IMR-90 (cell line): Measurements from ENCODE around the gene CTRB1. TPM values are rescaled to one million over a fixed set of nuclear protein-coding genes. Genes with fewer than 3 reads are reported as not detected.

Experiments
- ATAC-seq: fragments of 200-7000 bp; cut with Tn5 transposase; 2 replicates; pipeline ENCODE4 v1.9.1; 2020; ENCODE audit warnings: low read depth, mild to moderate bottlenecking, moderate library complexity
- BruUV-seq: library from RNA; stranded (reverse); fragments of 400-500 nt; replicated peaks from 2 replicates; lab custom pipeline; 2021; lab: Mats Ljungman, UMichigan
- CTCF ChIA-PET: fragments of 300-600 bp; formaldehyde crosslinking; extraction: SDS; loops from one replicate; lab custom pipeline; 2021; ENCODE audit warnings: antibody characterized with exemption; lab: Yijun Ruan, JAX
- POLR2A ChIA-PET: fragments of 300-600 bp; sonication (Branson Sonifier 250); formaldehyde crosslinking; loops from one replicate; lab custom pipeline; 2022; ENCODE audit warnings: antibody characterized with exemption; ENCODE audit not compliant: unreplicated experiment; lab: Charles Lee
- DNase-seq: peaks from one replicate; pipeline ENCODE4 v3.0.0; 2013
- H2AFZ ChIP-seq: replicated peaks from 2 replicates; pipeline ENCODE3; 2013; ENCODE audit warnings: low read length, mild to moderate bottlenecking; ENCODE audit not compliant: poor library complexity
- H2AK5ac ChIP-seq: 2 replicates; pipeline ENCODE4 v1.6.1; 2013; ENCODE audit warnings: low read depth, low read length, inconsistent platforms
- H2AK9ac ChIP-seq: replicated peaks from 2 replicates; pipeline ENCODE3; 2013; ENCODE audit warnings: mild to moderate bottlenecking, low read depth, low read length, moderate library complexity; ENCODE audit not compliant: poor library complexity
- H2BK120ac ChIP-seq: 2 replicates; pipeline ENCODE4 v1.6.1; 2013; ENCODE audit warnings: low read depth, low read length, inconsistent platforms
- H2BK15ac ChIP-seq: 3 replicates; pipeline ENCODE4 v1.6.1; 2013; ENCODE audit warnings: low read depth, low read length, inconsistent platforms
- H2BK20ac ChIP-seq: 2 replicates; pipeline ENCODE4 v1.6.1; 2013; ENCODE audit warnings: low read depth, mild to moderate bottlenecking, inconsistent platforms, low read length, moderate library complexity
- H2BK5ac ChIP-seq: 2 replicates; pipeline ENCODE4 v1.6.1; 2013; ENCODE audit warnings: mild to moderate bottlenecking, low read depth, low read length, inconsistent platforms; ENCODE audit not compliant: poor library complexity, severe bottlenecking
- H3K14ac ChIP-seq: replicated peaks from 2 replicates; pipeline ENCODE4 v1.6.1; 2013; ENCODE audit warnings: low read depth, low read length, inconsistent platforms
- H3K18ac ChIP-seq: 2 replicates; pipeline ENCODE4 v1.6.1; 2013; ENCODE audit warnings: low read depth, low read length, control low read depth
- H3K23ac ChIP-seq: 2 replicates; pipeline ENCODE4 v1.6.1; 2013; ENCODE audit warnings: low read depth, low read length, inconsistent platforms
- H3K27ac ChIP-seq: 2 replicates; pipeline ENCODE4 v1.5.1; 2013; ENCODE audit warnings: mild to moderate bottlenecking, control low read depth, low read length; ENCODE audit not compliant: insufficient read depth
- H3K27me3 ChIP-seq: 2 replicates; pipeline ENCODE4 v1.6.1; 2013; ENCODE audit warnings: low read length; ENCODE audit not compliant: control insufficient read depth, insufficient read depth
- H3K36me3 ChIP-seq: 2 replicates; pipeline ENCODE4 v1.6.1; 2013; ENCODE audit warnings: low read length, mixed read lengths; ENCODE audit not compliant: control insufficient read depth, insufficient read depth
- H3K4ac ChIP-seq: 2 replicates; pipeline ENCODE4 v1.6.1; 2013; ENCODE audit warnings: low read depth, low read length, inconsistent platforms
- H3K4me1 ChIP-seq: 2 replicates; pipeline ENCODE4 v1.6.1; 2013; ENCODE audit warnings: low read length, mixed read lengths; ENCODE audit not compliant: control insufficient read depth, insufficient read depth
- H3K4me2 ChIP-seq: 2 replicates; pipeline ENCODE4 v1.6.1; 2013; ENCODE audit warnings: low read depth, mild to moderate bottlenecking, control low read depth, low read length, moderate library complexity
- H3K4me3 ChIP-seq: 2 replicates; pipeline ENCODE4 v1.5.1; 2013; ENCODE audit warnings: low read depth, mild to moderate bottlenecking, control low read depth, low read length, moderate library complexity; ENCODE audit not compliant: insufficient read depth
- H3K56ac ChIP-seq: 2 replicates; pipeline ENCODE4 v1.6.1; 2013; ENCODE audit warnings: low read length, inconsistent platforms; ENCODE audit not compliant: insufficient read depth; ENCODE audit errors: extremely low read depth
- H3K79me1 ChIP-seq, 2 experiments: 2 replicates each; pipeline ENCODE4 v1.6.1; 2013; ENCODE audit warnings: low read length in 2 of 2, inconsistent platforms in 1 of 2, low read depth in 1 of 2
- H3K9ac ChIP-seq: 2 replicates; pipeline ENCODE4 v1.6.1; 2013; ENCODE audit warnings: low read depth, low read length, control low read depth
- H3K9me1 ChIP-seq: 2 replicates; pipeline ENCODE4 v1.6.1; 2013; ENCODE audit warnings: low read length, inconsistent platforms; ENCODE audit not compliant: insufficient read depth
- H3K9me3 ChIP-seq: 2 replicates; pipeline ENCODE4 v1.6.1; 2013; ENCODE audit warnings: low read length; ENCODE audit not compliant: control insufficient read depth, insufficient read depth
- H4K20me1 ChIP-seq: 2 replicates; pipeline ENCODE4 v1.6.1; 2013; ENCODE audit warnings: low read length, inconsistent platforms; ENCODE audit not compliant: insufficient read depth
- H4K5ac ChIP-seq: 2 replicates; pipeline ENCODE4 v1.6.1; 2013; ENCODE audit warnings: mild to moderate bottlenecking, low read depth, low read length, control low read depth
- H4K8ac ChIP-seq, 2 experiments: 2 replicates each; pipeline ENCODE4 v1.6.1; 2013; ENCODE audit warnings: low read depth in 2 of 2, low read length in 2 of 2, control low read depth in 1 of 2, inconsistent platforms in 1 of 2
- H4K91ac ChIP-seq: 2 replicates; pipeline ENCODE4 v1.6.1; 2013; ENCODE audit warnings: low read depth, low read length, inconsistent platforms; ENCODE audit not compliant: insufficient read depth
- RAD21 ChIP-seq: IDR thresholded peaks from 2 replicates; pipeline ENCODE4 v1.6.1; 2012; ENCODE audit warnings: low read length, improper control_type of control experiment
- RFX5 ChIP-seq: IDR thresholded peaks from 2 replicates; pipeline ENCODE4 v1.8.0; 2012; ENCODE audit warnings: low read depth, mild to moderate bottlenecking, low read length, moderate library complexity
- WGBS, 2 experiments: methylation state at CpG; one replicate each; pipeline versions ENCODE4 v1.1.5 to v1.1.7; 2013; ENCODE audit warnings: missing lambda C conversion rate in 2 of 2; ENCODE audit not compliant: insufficient read length in 1 of 2; ENCODE audit errors: extremely low coverage in 2 of 2; 5-methylcytosine and 5-hydroxymethylcytosine counted together
- dilution Hi-C: fragments of 300-500 bp; cut with HindIII; formaldehyde crosslinking; loops from one replicate; pipeline ENCODE4 v1.14.3; 2018; ENCODE audit warnings: low sequenced_read_pairs; ENCODE audit not compliant: unreplicated experiment
- in situ Hi-C: fragments of 300-500 bp; cut with MboI; formaldehyde crosslinking; loops from 3 replicates; pipeline ENCODE4 v1.14.3; 2019; ENCODE audit warnings: low sequenced_read_pairs, inconsistent platforms, mixed read lengths
- intact Hi-C: fragments of 100-400 bp; cut with micrococcal nuclease; formaldehyde crosslinking; loops from 2 replicates; pipeline ENCODE4 v1.10.0; 2022
- polyA plus RNA-seq, 3 experiments: library from polyadenylated mRNA; depleted of rRNA; stranded (reverse); fragments of >200 nt; gene quantifications; 2 replicates each; pipeline ENCODE4 v1.2.3, GENCODE V29; 2012; ENCODE audit warnings: low replicate concordance in 1 of 3
- total RNA-seq: library from RNA; depleted of rRNA; stranded (reverse); fragments of >200 nt; gene quantifications from 2 replicates; pipeline ENCODE4 v1.2.3, GENCODE V29; 2012

Gene CTRB1
- total and polyA plus RNA-seq, 2 of the 4 experiments (the other 2 are of a cell fraction), result not detected

DNA sequence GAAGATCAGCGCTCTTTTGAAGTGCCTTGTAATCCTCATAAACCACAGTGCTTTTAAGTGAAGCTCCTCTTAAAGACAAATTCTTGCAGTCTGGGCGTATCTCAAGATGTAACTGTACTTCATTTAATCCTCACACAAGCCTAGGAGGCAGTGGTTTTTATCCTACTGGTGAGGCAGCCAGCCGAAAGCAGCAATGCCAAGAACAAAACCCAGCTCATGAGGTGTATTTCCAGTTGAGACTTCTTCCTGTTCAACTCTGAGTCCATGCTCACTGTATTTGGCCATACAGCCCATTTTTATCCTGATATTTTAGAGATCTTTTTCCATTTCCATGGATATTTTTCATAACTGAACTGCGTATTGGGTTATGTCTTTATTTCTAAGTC, 25.5 kb upstream of the CTRB1 start:
- TF ChIP-seq RFX5 (no peak), RAD21 (no peak)

More for the DNA sequence above, 25.5 kb upstream of the CTRB1 start:
- intact Hi-C loops (loop anchor here (10.0 kb wide), 1 partner anchor 432 kb away; the partner anchor contains the start of gene ADAT1), in situ Hi-C loops (no loop called here), dilution Hi-C loops (no loop called here)
- peaks cover 5% of the 10 kb centered on the region; the same call in 1 of the 2 replicates for H3K4me1 ChIP-seq
- peaks cover 15% of the 10 kb centered on the region; the same call in 1 of the 2 replicates for H3K27me3 ChIP-seq
- H2AK9ac ChIP-seq, result no peak overlapping the region
- ATAC-seq (no peak), DNase-seq (no peak)
- BruUV-seq, result no TSS peak
- no peak overlapping the region for H4K8ac ChIP-seq
- H3K79me1 ChIP-seq, result no peaks in the 10 kb centered on the region
- WGBS, 2 experiments, result 67% methylated on average over 1 of the region's 4 CpGs; no CpG with 5 or more reads in 1 of the 2 experiments
- ChIA-PET CTCF (no interaction called here), POLR2A (no interaction called here)
- H3K14ac ChIP-seq, result no peak overlapping the region
- H2BK20ac ChIP-seq, result no peak overlapping the region
- no peaks in the 10 kb centered on the region for H3K36me3 ChIP-seq
- H3K4me2 ChIP-seq, result no peak overlapping the region
- H3K27ac ChIP-seq, result no peak overlapping the region
- no peak overlapping the region for H2AFZ ChIP-seq
- H3K9ac ChIP-seq, result no peak overlapping the region
- no peak overlapping the region for H4K91ac ChIP-seq
- no peak overlapping the region for H2AK5ac ChIP-seq
- no peak overlapping the region for H3K23ac ChIP-seq
- no peaks in the 10 kb centered on the region for H3K9me3 ChIP-seq
- H2BK5ac ChIP-seq, result no peak overlapping the region
- no peaks in the 10 kb centered on the region for H3K9me1 ChIP-seq
- no peak overlapping the region for H3K18ac ChIP-seq
- no peak overlapping the region for H2BK120ac ChIP-seq
- no peak overlapping the region for H4K5ac ChIP-seq
- H4K20me1 ChIP-seq, result no peaks in the 10 kb centered on the region
- no peak overlapping the region for H3K4me3 ChIP-seq
- no peak overlapping the region for H3K4ac ChIP-seq
- no peak overlapping the region for H3K56ac ChIP-seq
- no peak overlapping the region for H2BK15ac ChIP-seq
